Osteoblast (primary cell): ENCODE results near the gene STK32B. TPM values are rescaled to one million over a fixed set of nuclear protein-coding genes. Genes with fewer than 3 reads are reported as not detected.
A peak's percentile ranks its signal among the peaks of the same experiment; 100 is the strongest.

Source experiments
- DNase-seq: peaks from one replicate; pipeline ENCODE4 v3.0.0; 2011; ENCODE audit warnings: low spot score, mixed read lengths; ENCODE audit not compliant: insufficient read length; ENCODE audit errors: missing footprints
- H2AFZ ChIP-seq: 2 replicates; pipeline ENCODE4 v1.6.0; 2011; ENCODE audit warnings: mild to moderate bottlenecking, low read length
- H3K27ac ChIP-seq: 2 replicates; pipeline ENCODE4 v1.5.1; 2011; ENCODE audit warnings: mild to moderate bottlenecking, low read depth, low read length, moderate library complexity
- H3K27me3 ChIP-seq: 2 replicates; pipeline ENCODE4 v1.6.0; 2012; ENCODE audit warnings: mild to moderate bottlenecking, control low read depth, inconsistent platforms, low read length, moderate library complexity; ENCODE audit not compliant: insufficient read depth
- H3K36me3 ChIP-seq: 2 replicates; pipeline ENCODE4 v1.5.1; 2011; ENCODE audit warnings: mild to moderate bottlenecking, low read length, control low read depth, moderate library complexity; ENCODE audit not compliant: insufficient read depth
- H3K4me1 ChIP-seq: 2 replicates; pipeline ENCODE4 v1.5.1; 2011; ENCODE audit warnings: mild to moderate bottlenecking, low read length, control low read depth, moderate library complexity; ENCODE audit not compliant: insufficient read depth
- H3K4me2 ChIP-seq: 2 replicates; pipeline ENCODE4 v1.6.0; 2011; ENCODE audit warnings: mild to moderate bottlenecking, low read length; ENCODE audit not compliant: insufficient read depth
- H3K4me3 ChIP-seq: fragments of 200-600 bp; sonication (generic); 3 replicates; pipeline ENCODE4 v1.5.1; 2012; ENCODE audit warnings: mild to moderate bottlenecking, low read length, inconsistent platforms; ENCODE audit not compliant: insufficient read depth
- H3K79me2 ChIP-seq: 2 replicates; pipeline ENCODE4 v1.6.0; 2012; ENCODE audit warnings: mild to moderate bottlenecking, low read length, control low read depth, inconsistent platforms; ENCODE audit not compliant: insufficient read depth
- H3K9me3 ChIP-seq: 2 replicates; pipeline ENCODE4 v1.5.1; 2011; ENCODE audit warnings: low read depth, low read length, control low read depth
- H4K20me1 ChIP-seq: 2 replicates; pipeline ENCODE4 v1.6.0; 2012; ENCODE audit warnings: mild to moderate bottlenecking, low read length, control low read depth; ENCODE audit not compliant: insufficient read depth
- total RNA-seq: library from RNA; depleted of rRNA; stranded (reverse); fragments of >200 nt; gene quantifications from 2 replicates; pipeline ENCODE4 v1.2.3, GENCODE V29; 2012
- TF ChIP-seq, protein P1 (sequence below): IDR thresholded peaks from 2 replicates; pipeline ENCODE4 v1.5.1; 2011; ENCODE audit warnings: mild to moderate bottlenecking, low read depth, low read length, moderate library complexity; ENCODE audit errors: extremely low read depth

STK32B gene
- total RNA-seq, 1 donor: 1.1 TPM

GRCh38 chr4:5012244-5012898, 38.9 kb upstream of the STK32B start:
- Histone ChIP-seq H3K27me3 (peaks cover 12% of the 10 kb centered on the region), H3K36me3 (no peaks in the 10 kb centered on the region), H3K79me2 (no peaks in the 10 kb centered on the region), H3K27ac (no peak overlapping the region), H3K4me2 (no peak overlapping the region), H4K20me1 (no peaks in the 10 kb centered on the region), H2AFZ (no peak overlapping the region), H3K9me3 (no peaks in the 10 kb centered on the region), H3K4me1 (no peaks in the 10 kb centered on the region), H3K4me3 (no peak overlapping the region)
- TF ChIP-seq, protein P1, sequence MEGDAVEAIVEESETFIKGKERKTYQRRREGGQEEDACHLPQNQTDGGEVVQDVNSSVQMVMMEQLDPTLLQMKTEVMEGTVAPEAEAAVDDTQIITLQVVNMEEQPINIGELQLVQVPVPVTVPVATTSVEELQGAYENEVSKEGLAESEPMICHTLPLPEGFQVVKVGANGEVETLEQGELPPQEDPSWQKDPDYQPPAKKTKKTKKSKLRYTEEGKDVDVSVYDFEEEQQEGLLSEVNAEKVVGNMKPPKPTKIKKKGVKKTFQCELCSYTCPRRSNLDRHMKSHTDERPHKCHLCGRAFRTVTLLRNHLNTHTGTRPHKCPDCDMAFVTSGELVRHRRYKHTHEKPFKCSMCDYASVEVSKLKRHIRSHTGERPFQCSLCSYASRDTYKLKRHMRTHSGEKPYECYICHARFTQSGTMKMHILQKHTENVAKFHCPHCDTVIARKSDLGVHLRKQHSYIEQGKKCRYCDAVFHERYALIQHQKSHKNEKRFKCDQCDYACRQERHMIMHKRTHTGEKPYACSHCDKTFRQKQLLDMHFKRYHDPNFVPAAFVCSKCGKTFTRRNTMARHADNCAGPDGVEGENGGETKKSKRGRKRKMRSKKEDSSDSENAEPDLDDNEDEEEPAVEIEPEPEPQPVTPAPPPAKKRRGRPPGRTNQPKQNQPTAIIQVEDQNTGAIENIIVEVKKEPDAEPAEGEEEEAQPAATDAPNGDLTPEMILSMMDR: no peak
- no peak for DNase-seq

DNA sequence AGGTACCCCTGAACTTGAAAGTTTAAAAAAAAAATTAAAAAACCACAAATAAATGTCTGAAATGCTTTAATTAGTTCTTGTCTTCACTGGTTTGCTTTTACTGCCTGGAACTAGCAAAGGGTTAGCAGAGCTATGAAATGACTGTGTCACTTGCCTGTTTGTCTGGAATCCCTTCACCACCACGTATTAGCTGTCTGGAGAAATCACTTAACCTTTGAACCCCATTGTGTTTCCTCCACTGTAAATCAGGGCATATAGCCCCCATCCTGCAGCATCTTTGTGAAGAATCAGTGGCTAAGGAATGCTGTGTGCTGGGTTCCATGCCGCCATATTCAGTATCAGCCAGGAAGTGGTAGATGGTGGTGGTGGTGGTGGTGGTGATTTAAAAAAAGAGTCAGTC, 38.3 kb upstream of the STK32B start:
- DNase-seq: no peak
- no peaks in the 10 kb centered on the region for H3K4me1 ChIP-seq
- no peaks in the 10 kb centered on the region for H3K9me3 ChIP-seq
- H3K4me3 ChIP-seq: no peak overlapping the region
- peaks cover 12% of the 10 kb centered on the region for H3K27me3 ChIP-seq
- H3K36me3 ChIP-seq: no peaks in the 10 kb centered on the region
- no peak overlapping the region for H3K27ac ChIP-seq
- H3K79me2 ChIP-seq: no peaks in the 10 kb centered on the region
- H3K4me2 ChIP-seq: no peak overlapping the region
- TF ChIP-seq, protein P1: no peak
- no peaks in the 10 kb centered on the region for H4K20me1 ChIP-seq
- no peak overlapping the region for H2AFZ ChIP-seq

- DNase-seq: no peak
- Histone ChIP-seq H3K4me3 (no peak overlapping the region), H4K20me1 (no peaks in the 10 kb centered on the region), H3K27me3 (peaks cover 24% of the 10 kb centered on the region), H3K9me3 (no peaks in the 10 kb centered on the region), H3K36me3 (no peaks in the 10 kb centered on the region), H3K4me1 (no peaks in the 10 kb centered on the region), H2AFZ (no peak overlapping the region), H3K27ac (no peak overlapping the region), H3K79me2 (no peaks in the 10 kb centered on the region), H3K4me2 (no peak overlapping the region)
- TF ChIP-seq, protein P1: no peak
Measured at GRCh38 chr4:5014007-5014682, 37.1 kb upstream of the STK32B start.

GRCh38 chr4:5018096-5018495, 33.2 kb upstream of the STK32B start:
- H3K9me3 ChIP-seq: peaks cover 5% of the 10 kb centered on the region
- H3K4me1 ChIP-seq: peaks cover 3% of the 10 kb centered on the region
- H3K4me3 ChIP-seq: no peak overlapping the region
- peaks cover 16% of the 10 kb centered on the region for H3K27me3 ChIP-seq
- no peak overlapping the region for H2AFZ ChIP-seq
- no peaks in the 10 kb centered on the region for H3K36me3 ChIP-seq
- no peaks in the 10 kb centered on the region for H4K20me1 ChIP-seq
- TF ChIP-seq, protein P1: peak; percentile 5
- no peak overlapping the region for H3K27ac ChIP-seq
- DNase-seq: no peak
- H3K79me2 ChIP-seq: no peaks in the 10 kb centered on the region
- no peak overlapping the region for H3K4me2 ChIP-seq
